Transverse colon (tissue), 4 donors: Measurements from ENCODE around the gene RPTN. TPM values are rescaled to one million over a fixed set of nuclear protein-coding genes. Genes with fewer than 3 reads are reported as not detected.

Source experiments
- DNase-seq: peaks from one replicate; pipeline ENCODE4 v3.0.0-alpha.2; 2019
- H3K27ac ChIP-seq, 4 donors: fragments of 200-600 bp; sonication (generic); 2 replicates each; pipeline ENCODE4 v1.5.1; 2016 to 2018; ENCODE audit warnings: inconsistent platforms in 4 of 4
- H3K27me3 ChIP-seq: fragments of 200-600 bp; sonication (generic); 2 replicates; pipeline ENCODE4 v1.5.1; 2017; ENCODE audit warnings: inconsistent platforms
- H3K36me3 ChIP-seq, 4 donors: fragments of 200-600 bp; sonication (generic); 2 replicates each; pipeline ENCODE4 v1.5.1; 2017 to 2019; ENCODE audit warnings: inconsistent platforms in 4 of 4
- H3K4me1 ChIP-seq, 4 donors: fragments of 200-600 bp; sonication (generic); 2 replicates each; pipeline ENCODE4 v1.5.1; 2017 to 2020; ENCODE audit warnings: inconsistent platforms in 4 of 4
- H3K4me3 ChIP-seq, 4 donors: fragments of 200-600 bp; sonication (generic); 1 replicate in 1 of 4; 2 replicates in 3 of 4; pipeline versions ENCODE4 v1.5.1 to v1.6.1; 2017 to 2019; ENCODE audit warnings: inconsistent platforms in 4 of 4
- H3K9me3 ChIP-seq, 2 donors: fragments of 200-600 bp; sonication (generic); 2 replicates each; pipeline ENCODE4 v1.5.1; 2017 to 2019; ENCODE audit warnings: inconsistent platforms in 2 of 2
- EP300 ChIP-seq: sonication (generic); formaldehyde crosslinking; IDR thresholded peaks from one replicate; pipeline ENCODE4 v1.6.1; 2017; ENCODE audit warnings: antibody characterized with exemption, low read depth
- POLR2A ChIP-seq: fragments of 450-650 bp; IDR thresholded peaks from one replicate; pipeline ENCODE4 v1.6.1; 2016; ENCODE audit warnings: antibody characterized with exemption, mild to moderate bottlenecking, moderate library complexity
- POLR2AphosphoS5 ChIP-seq, 3 donors: sonication (generic); formaldehyde crosslinking; IDR thresholded peaks; one replicate each; pipeline ENCODE4 v1.6.1; 2016; ENCODE audit warnings: antibody characterized with exemption in 3 of 3
- WGBS, 2 donors: methylation state at CpG; one replicate each; pipeline ENCODE4 v1.1.5; 2018; ENCODE audit warnings: low coverage in 1 of 2; 5-methylcytosine and 5-hydroxymethylcytosine counted together
- in situ Hi-C, 4 donors: fragments of 200-750 bp; cut with MboI; loops; one replicate each; pipeline versions ENCODE4 v1.15.0 to v1.15.1; 2017; ENCODE audit warnings: low sequenced_read_pairs in 3 of 4, low pct_ligation_motif_present in 1 of 4, low pct_unique_long_range_greater_than_20kb in 1 of 4
- intact Hi-C: fragments of 100-400 bp; cut with DNase I; formaldehyde crosslinking; loops from one replicate; pipeline ENCODE4 v1.15.1; 2023; ENCODE audit warnings: low total_unique reads
- total RNA-seq, 4 donors: library from RNA; depleted of rRNA; stranded (reverse); fragments of >200 nt; gene quantifications; one replicate each; pipeline ENCODE4 v1.1.0, GENCODE V29; 2016
- TF ChIP-seq, protein P1 (sequence below), 5 experiments: fragments of 200-600 bp in 3 of 5; fragments of 450-650 bp in 2 of 5; sonication (generic) in 3 of 5; IDR thresholded peaks; 1 replicate in 2 of 5; 2 replicates in 3 of 5; pipeline ENCODE4 v1.5.1; 2016 to 2017; ENCODE audit warnings: antibody characterized with exemption in 5 of 5, inconsistent platforms in 3 of 5, mild to moderate bottlenecking in 2 of 5, moderate library complexity in 1 of 5

RPTN gene
- total RNA-seq, 4 donors from 2014 or later, result not detected

DNA sequence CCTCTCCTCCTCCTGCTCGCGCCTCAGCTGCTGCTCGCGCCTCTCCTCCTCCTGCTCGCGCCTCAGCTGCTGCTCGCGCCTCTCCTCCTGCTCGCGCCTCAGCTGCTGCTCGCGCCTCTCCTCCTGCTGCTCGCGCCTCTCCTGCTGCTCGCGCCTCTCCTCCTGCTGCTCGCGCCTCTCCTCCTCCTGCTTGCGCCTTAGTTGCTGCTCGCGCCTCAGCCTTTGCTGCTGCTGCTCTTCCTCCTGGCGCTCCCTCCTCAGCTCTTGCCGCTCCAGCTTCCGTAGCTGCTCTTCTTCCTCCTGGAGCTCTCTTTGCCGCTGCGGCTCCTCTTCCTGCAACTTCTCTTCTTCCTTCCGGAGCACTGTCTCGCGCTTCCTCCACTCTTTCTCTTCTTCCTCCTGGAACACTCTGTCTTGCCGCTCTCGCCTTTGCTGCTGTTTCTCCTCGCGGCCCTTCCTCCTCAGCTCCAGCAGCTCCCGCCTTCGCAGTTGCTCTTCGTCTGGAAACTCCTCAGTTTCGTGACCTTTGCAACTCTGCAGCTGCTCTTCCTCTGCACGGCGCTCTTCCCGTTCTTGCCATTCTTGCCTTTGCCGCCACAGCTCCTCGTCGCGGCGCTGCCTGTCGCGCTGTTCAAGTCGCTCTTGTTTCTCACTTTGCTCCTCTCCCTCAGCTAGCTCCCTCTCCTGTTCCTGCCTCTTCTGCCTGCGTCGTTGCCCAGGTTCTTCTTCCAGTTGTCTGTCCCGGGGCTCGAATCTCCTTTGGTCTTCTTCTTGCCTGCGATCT, 46.7 kb downstream of the RPTN start:
- WGBS, 2 donors, result 1 to 3% methylated on average over 36 to 53 of the region's 53 CpGs
- Histone ChIP-seq H3K27me3 (peaks cover 100% of the 10 kb centered on the region), H3K9me3 (peaks cover 0 to 8% of the 10 kb centered on the region in 2 donors), H3K4me1 (peaks cover 18 to 59% (median 46%) of the 10 kb centered on the region in 4 donors), H3K36me3 (no peaks in the 10 kb centered on the region), H3K4me3 (peak overlapping the region; percentile 6 to 55 (median 23)), H3K27ac (no peak overlapping the region)
- intact Hi-C loops, result no loop called here
- in situ Hi-C loops, result no loop called here
- no peak for DNase-seq
- TF ChIP-seq, protein P1, sequence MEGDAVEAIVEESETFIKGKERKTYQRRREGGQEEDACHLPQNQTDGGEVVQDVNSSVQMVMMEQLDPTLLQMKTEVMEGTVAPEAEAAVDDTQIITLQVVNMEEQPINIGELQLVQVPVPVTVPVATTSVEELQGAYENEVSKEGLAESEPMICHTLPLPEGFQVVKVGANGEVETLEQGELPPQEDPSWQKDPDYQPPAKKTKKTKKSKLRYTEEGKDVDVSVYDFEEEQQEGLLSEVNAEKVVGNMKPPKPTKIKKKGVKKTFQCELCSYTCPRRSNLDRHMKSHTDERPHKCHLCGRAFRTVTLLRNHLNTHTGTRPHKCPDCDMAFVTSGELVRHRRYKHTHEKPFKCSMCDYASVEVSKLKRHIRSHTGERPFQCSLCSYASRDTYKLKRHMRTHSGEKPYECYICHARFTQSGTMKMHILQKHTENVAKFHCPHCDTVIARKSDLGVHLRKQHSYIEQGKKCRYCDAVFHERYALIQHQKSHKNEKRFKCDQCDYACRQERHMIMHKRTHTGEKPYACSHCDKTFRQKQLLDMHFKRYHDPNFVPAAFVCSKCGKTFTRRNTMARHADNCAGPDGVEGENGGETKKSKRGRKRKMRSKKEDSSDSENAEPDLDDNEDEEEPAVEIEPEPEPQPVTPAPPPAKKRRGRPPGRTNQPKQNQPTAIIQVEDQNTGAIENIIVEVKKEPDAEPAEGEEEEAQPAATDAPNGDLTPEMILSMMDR (IDR thresholded peaks at IDR 0.05), result no peak
- TF ChIP-seq POLR2AphosphoS5 (IDR thresholded peaks at IDR 0.05), result no peak
- TF ChIP-seq EP300, result no peak
- no peak for TF ChIP-seq POLR2A

DNA sequence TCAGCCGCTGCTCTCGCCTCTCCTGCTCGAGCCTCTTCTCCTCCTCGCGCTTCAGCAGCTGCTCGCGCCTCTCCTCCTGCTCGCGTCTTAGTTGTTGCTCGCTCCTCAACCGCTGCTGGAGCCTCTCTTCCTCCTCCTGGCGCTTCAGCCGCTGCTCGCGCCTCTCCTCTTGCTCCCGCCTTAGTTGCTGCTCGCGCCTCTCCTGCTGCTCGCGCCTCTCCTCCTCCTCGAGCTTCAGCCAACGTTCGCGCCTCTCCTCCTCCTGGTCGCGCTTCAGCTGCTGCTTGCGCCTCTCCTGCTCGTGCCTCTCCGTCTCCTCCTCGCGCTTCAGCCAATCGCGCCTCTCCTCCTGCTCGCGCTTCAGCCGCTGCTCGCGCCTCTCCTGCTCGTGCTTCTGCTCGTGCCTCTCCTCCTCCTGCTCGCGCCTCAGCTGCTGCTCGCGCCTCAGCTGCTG, 47.5 kb downstream of the RPTN start:
- intact Hi-C loops, result no loop called here
- WGBS, 2 donors, result 2% methylated on average over 44 of the region's 44 CpGs; no CpG with 5 or more reads in 1 of the 2 donors
- H3K4me1 ChIP-seq, result peaks cover 18 to 63% (median 46%) of the 10 kb centered on the region in 4 donors
- H3K9me3 ChIP-seq, result peaks cover 0 to 8% of the 10 kb centered on the region in 2 donors
- H3K4me3 ChIP-seq, result peak overlapping the region in 3 of 4 donors; percentile 36 to 55 (median 36)
- TF ChIP-seq POLR2AphosphoS5 (IDR thresholded peaks at IDR 0.05) (no peak), POLR2A (no peak), EP300 (no peak)
- TF ChIP-seq, protein P1 (IDR thresholded peaks at IDR 0.05), result no peak
- H3K36me3 ChIP-seq, result no peaks in the 10 kb centered on the region
- H3K27ac ChIP-seq, result no peak overlapping the region
- peaks cover 100% of the 10 kb centered on the region for H3K27me3 ChIP-seq
- no peak for DNase-seq
- in situ Hi-C loops, result no loop called here

DNA sequence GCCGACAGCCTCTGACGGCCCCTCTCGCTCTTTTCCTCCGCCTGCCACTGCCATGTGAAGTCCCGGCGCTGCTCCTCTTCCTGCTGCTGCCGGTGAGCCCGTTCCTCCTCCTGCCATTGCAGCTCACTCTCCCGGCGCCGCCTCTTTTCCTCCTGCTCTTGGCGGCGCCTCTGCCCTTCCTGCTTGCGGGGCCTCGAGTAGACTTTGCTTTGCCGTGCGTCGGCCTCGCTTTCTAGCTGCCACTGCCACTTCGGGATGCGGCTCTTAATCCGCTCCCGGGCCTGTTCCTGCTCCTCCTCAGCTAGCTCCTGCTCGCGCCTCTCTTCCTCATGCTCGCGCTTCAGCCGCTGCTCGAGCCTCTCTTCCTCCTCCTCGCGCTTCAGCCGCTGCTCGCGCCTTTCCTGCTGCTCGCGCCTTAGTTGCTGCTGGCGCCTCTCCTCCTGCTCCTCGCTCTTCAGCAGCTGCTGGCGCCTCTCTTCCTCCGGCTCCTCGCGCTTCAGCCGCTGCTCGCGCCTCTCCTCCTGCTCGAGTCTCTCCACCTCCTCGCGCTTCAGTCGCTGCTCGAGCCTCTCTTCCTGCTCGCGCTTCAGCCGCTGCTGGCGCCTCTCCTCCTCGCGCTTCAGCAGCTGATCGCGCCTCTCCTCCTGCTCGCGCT, 48.0 kb downstream of the RPTN start:
- Histone ChIP-seq H3K27me3 (peaks cover 100% of the 10 kb centered on the region), H3K4me1 (peaks cover 18 to 63% (median 46%) of the 10 kb centered on the region in 4 donors)
- intact Hi-C loops, result no loop called here

More for the DNA sequence above, 48.0 kb downstream of the RPTN start:
- TF ChIP-seq, protein P1 (IDR thresholded peaks at IDR 0.05), result no peak
- no peak for TF ChIP-seq POLR2AphosphoS5 (IDR thresholded peaks at IDR 0.05)
- no peak for TF ChIP-seq EP300
- no peak for TF ChIP-seq POLR2A
- in situ Hi-C loops, result no loop called here
- no peak for DNase-seq
- peak overlapping the region; percentile 11 to 55 (median 36) for H3K4me3 ChIP-seq
- peaks cover 0 to 8% of the 10 kb centered on the region in 2 donors for H3K9me3 ChIP-seq
- WGBS, 2 donors, result 0 to 3% methylated on average over 2 to 60 of the region's 60 CpGs
- H3K36me3 ChIP-seq, result no peaks in the 10 kb centered on the region
- H3K27ac ChIP-seq, result no peak overlapping the region
